ENCODE measurements around the gene CEP97. TPM values are rescaled to one million over a fixed set of nuclear protein-coding genes. Genes with fewer than 3 reads are reported as not detected.

The CEP97 gene
- total and polyA plus RNA-seq, 4 donors = 1.9 to 21.0 (median 6.6) TPM

DNA sequence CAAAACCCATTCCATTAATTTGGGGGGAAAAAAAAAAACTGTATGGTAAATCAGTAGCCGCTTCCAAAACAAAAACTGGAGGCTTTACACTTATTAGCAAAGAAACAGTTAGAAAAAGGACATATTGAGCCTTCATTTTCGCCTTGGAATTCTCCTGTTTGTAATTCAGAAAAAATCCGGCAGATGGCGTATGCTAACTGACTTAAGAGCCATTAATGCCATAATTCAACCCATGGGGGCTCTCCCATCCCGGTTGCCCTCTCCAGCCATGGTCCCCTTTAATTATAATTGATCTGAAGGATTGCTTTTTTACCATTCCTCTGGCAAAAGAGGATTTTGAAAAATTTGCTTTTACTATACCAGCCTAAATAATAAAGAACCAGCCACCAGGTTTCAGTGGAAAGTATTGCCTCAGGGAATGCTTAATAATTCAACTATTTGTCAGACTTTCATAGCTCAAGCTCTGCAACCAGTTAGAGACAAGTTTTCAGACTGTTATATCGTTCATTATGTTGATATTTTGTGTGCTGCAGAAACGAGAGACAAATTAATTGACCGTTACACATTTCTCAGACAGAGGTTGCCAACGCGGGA is 28.5 kb upstream of the CEP97 start:
- peak in 2 of 3 donors; percentile 68 to 79 for DNase-seq

DNA sequence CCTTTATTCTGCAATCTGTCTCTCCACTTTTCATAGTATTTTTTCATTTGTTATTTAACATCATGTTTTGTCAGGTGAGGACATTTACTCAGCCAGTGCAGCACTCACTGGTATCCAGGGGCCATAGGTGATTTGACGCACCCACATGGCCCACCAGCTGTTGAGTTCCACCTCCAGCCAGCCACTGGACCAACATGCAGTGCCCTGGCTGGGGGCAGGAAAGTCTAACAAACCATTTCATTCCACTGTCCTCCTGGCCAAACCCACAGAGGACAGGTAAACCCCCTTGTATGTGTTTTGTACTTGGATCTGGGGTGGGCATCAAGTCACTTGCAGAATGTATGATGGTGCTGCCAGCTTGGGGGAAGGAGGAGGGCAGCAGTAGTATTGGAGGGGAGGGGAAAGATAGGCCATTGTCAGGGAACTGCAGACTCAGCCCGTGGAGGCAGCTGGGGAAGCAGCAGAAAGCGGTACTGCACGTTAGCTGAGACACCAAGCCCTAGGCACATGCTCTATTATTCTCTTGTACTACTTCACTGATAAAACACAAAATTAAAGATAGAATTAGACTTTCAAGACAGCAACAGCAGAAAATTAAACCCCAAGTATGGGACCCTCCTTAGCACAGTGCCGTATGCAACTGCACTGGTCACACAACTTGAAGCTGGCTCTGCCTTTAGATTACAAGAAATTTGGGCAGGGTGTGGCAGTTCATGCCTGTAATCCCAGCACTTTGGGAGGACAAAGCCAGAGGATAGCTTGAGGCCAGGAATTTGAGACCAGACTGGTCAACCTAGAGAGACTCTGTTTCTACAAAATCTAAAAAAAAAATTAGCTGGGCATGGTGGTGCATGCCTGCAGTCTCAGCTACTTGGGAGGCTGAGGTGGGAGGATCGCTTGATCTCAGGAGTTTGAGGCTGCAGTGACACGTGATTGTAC is 22.4 kb upstream of the CEP97 start:
- no peak for ATAC-seq (ENCODE audit: insufficient read depth, low FRiP score)
- TF ChIP-seq, protein P1, sequence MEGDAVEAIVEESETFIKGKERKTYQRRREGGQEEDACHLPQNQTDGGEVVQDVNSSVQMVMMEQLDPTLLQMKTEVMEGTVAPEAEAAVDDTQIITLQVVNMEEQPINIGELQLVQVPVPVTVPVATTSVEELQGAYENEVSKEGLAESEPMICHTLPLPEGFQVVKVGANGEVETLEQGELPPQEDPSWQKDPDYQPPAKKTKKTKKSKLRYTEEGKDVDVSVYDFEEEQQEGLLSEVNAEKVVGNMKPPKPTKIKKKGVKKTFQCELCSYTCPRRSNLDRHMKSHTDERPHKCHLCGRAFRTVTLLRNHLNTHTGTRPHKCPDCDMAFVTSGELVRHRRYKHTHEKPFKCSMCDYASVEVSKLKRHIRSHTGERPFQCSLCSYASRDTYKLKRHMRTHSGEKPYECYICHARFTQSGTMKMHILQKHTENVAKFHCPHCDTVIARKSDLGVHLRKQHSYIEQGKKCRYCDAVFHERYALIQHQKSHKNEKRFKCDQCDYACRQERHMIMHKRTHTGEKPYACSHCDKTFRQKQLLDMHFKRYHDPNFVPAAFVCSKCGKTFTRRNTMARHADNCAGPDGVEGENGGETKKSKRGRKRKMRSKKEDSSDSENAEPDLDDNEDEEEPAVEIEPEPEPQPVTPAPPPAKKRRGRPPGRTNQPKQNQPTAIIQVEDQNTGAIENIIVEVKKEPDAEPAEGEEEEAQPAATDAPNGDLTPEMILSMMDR (IDR thresholded peaks at IDR 0.05; ENCODE audit: control extremely low read depth, extremely low read depth) = no peak
- Histone ChIP-seq H3K4me3 (no peak overlapping the region), H3K27ac (ENCODE audit: low read depth in 1 of 2, low read length in 1 of 2) (peak overlapping the region in 1 of 2 donors; percentile 56), H3K9me3 (ENCODE audit: control insufficient read depth in 4 of 4, insufficient read depth in 3 of 4, low read length in 3 of 4) (no peaks in the 10 kb centered on the region), H3K36me3 (ENCODE audit: control insufficient read depth in 4 of 4, insufficient read depth in 4 of 4, low read length in 4 of 4) (no peaks in the 10 kb centered on the region), H3K4me1 (ENCODE audit: control insufficient read depth in 5 of 5, insufficient read depth in 5 of 5, low read length in 5 of 5) (peaks cover 0 to 6% (median 0%) of the 10 kb centered on the region in 5 donors), H3K27me3 (ENCODE audit: control insufficient read depth in 3 of 3, insufficient read depth in 3 of 3, low read length in 2 of 3) (no peaks in the 10 kb centered on the region), H3K9ac (ENCODE audit: insufficient read depth in 1 of 2, low read length in 2 of 2) (no peak overlapping the region)
- 86 to 87% methylated on average over 7 of the region's 7 CpGs for WGBS, 2 donors
- DNase-seq = no peak

More for the DNA sequence above, 28.5 kb upstream of the CEP97 start:
- Histone ChIP-seq H3K4me1 (ENCODE audit: control insufficient read depth in 5 of 5, insufficient read depth in 5 of 5, low read length in 5 of 5) (no peaks in the 10 kb centered on the region), H3K27ac (ENCODE audit: low read depth in 1 of 2, low read length in 1 of 2) (no peak overlapping the region), H3K9ac (ENCODE audit: insufficient read depth in 1 of 2, low read length in 2 of 2) (no peak overlapping the region), H3K4me3 (no peak overlapping the region), H3K9me3 (ENCODE audit: control insufficient read depth in 4 of 4, insufficient read depth in 3 of 4, low read length in 3 of 4) (no peaks in the 10 kb centered on the region), H3K36me3 (ENCODE audit: control insufficient read depth in 4 of 4, insufficient read depth in 4 of 4, low read length in 4 of 4) (no peaks in the 10 kb centered on the region), H3K27me3 (ENCODE audit: control insufficient read depth in 3 of 3, insufficient read depth in 3 of 3, low read length in 2 of 3) (no peaks in the 10 kb centered on the region)
- WGBS, 2 donors = 34 to 41% methylated on average over 10 of the region's 10 CpGs
- TF ChIP-seq, protein P1 (IDR thresholded peaks at IDR 0.05; ENCODE audit: control extremely low read depth, extremely low read depth) = peak; percentile 66
- ATAC-seq (ENCODE audit: insufficient read depth, low FRiP score) = no peak

DNA sequence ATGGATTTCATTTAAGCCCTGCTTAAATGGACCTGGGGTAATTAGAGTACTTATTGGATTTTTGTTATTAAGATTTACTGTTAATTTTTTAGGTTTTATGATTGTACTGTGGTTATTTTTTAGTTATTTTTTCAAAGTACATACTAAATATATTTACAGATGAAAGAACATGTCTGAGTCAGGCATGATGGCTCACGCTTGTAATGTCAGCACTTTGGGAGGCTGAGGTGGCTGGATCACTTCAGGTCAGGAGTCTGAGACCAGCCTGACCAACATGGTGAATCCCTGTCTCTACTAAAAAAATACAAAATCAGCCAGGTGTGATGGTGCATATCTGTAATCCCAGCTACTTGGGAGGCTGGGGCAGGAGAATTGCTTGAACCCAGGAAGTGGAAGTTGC is 21.7 kb upstream of the CEP97 start:
- 69 to 100% methylated on average over 1 of the region's 1 CpG for WGBS, 2 donors
- TF ChIP-seq, protein P1 (IDR thresholded peaks at IDR 0.05; ENCODE audit: control extremely low read depth, extremely low read depth) = no peak
- no peaks in the 10 kb centered on the region for H3K9me3 ChIP-seq (ENCODE audit: control insufficient read depth in 4 of 4, insufficient read depth in 3 of 4, low read length in 3 of 4)
- ATAC-seq (ENCODE audit: insufficient read depth, low FRiP score) (no peak), DNase-seq (no peak)
- peak overlapping the region in 1 of 2 donors; percentile 47 for H3K27ac ChIP-seq (ENCODE audit: low read depth in 1 of 2, low read length in 1 of 2)
- H3K36me3 ChIP-seq (ENCODE audit: control insufficient read depth in 4 of 4, insufficient read depth in 4 of 4, low read length in 4 of 4) = no peaks in the 10 kb centered on the region
- peaks cover 0 to 6% (median 0%) of the 10 kb centered on the region in 5 donors for H3K4me1 ChIP-seq (ENCODE audit: control insufficient read depth in 5 of 5, insufficient read depth in 5 of 5, low read length in 5 of 5)
- H3K9ac ChIP-seq (ENCODE audit: insufficient read depth in 1 of 2, low read length in 2 of 2) = no peak overlapping the region
- H3K4me3 ChIP-seq = no peak overlapping the region
- H3K27me3 ChIP-seq (ENCODE audit: control insufficient read depth in 3 of 3, insufficient read depth in 3 of 3, low read length in 2 of 3) = no peaks in the 10 kb centered on the region
